Urothelium cell line (cell line): ENCODE data around the gene SERINC5.
A peak's percentile ranks its signal among the peaks of the same experiment; 100 is the strongest.

Experiments
- DNase-seq: peaks from one replicate; pipeline ENCODE4 v3.0.0; 2011; ENCODE audit warnings: low spot score, mixed read lengths
- FAIRE-seq: peaks from 2 replicates; lab custom pipeline; 2011; peaks lifted over from hg19 to GRCh38; lab: Jason Lieb, UNC

Gene SERINC5

GRCh38 chr5:80255431-80255810 lies 427 bp downstream of the SERINC5 start:
- no peak for FAIRE-seq
- DNase-seq: peak; percentile 67

- DNase-seq (peak; percentile 10), FAIRE-seq (no peak)
Observed at GRCh38 chr5:80254767-80255430, 949 bp downstream of the SERINC5 start.

GRCh38 chr5:80251636-80252035 lies 4.2 kb downstream of the SERINC5 start:
- DNase-seq (no peak), FAIRE-seq (no peak)

- DNase-seq: no peak
- FAIRE-seq: no peak
Observed at GRCh38 chr5:80250801-80251200, 5.0 kb downstream of the SERINC5 start.

GRCh38 chr5:80249901-80250300 lies 5.9 kb downstream of the SERINC5 start:
- no peak for FAIRE-seq

GRCh38 chr5:80248378-80248777 lies 7.5 kb downstream of the SERINC5 start:
- DNase-seq (no peak), FAIRE-seq (no peak)

More at GRCh38 chr5:80249901-80250300, 5.9 kb downstream of the SERINC5 start:
- DNase-seq: no peak

GRCh38 chr5:80246995-80247729 lies 8.7 kb downstream of the SERINC5 start:
- no peak for FAIRE-seq
- peak; percentile 53 for DNase-seq

- DNase-seq: no peak
Observed at GRCh38 chr5:80246001-80246758, 9.7 kb downstream of the SERINC5 start.

GRCh38 chr5:80243567-80243966 lies 12.3 kb downstream of the SERINC5 start:
- FAIRE-seq: no peak
- DNase-seq: no peak

More at GRCh38 chr5:80246001-80246758, 9.7 kb downstream of the SERINC5 start:
- no peak for FAIRE-seq

GRCh38 chr5:80242849-80243248 lies 13.0 kb downstream of the SERINC5 start:
- FAIRE-seq: no peak
- no peak for DNase-seq

- DNase-seq: no peak
- FAIRE-seq: no peak
Observed at GRCh38 chr5:80240368-80240986, 15.4 kb downstream of the SERINC5 start.

- DNase-seq: no peak
- no peak for FAIRE-seq
Observed at GRCh38 chr5:80239680-80240367, 16.0 kb downstream of the SERINC5 start.

- FAIRE-seq (no peak), DNase-seq (peak; percentile 26)
Observed at GRCh38 chr5:80238778-80239679, 16.8 kb downstream of the SERINC5 start.

GRCh38 chr5:80238097-80238496 lies 17.8 kb downstream of the SERINC5 start:
- FAIRE-seq (no peak), DNase-seq (no peak)

GRCh38 chr5:80237243-80237642 lies 18.6 kb downstream of the SERINC5 start:
- DNase-seq: no peak
- FAIRE-seq: no peak

- no peak for DNase-seq
Observed at GRCh38 chr5:80234116-80234948, 21.5 kb downstream of the SERINC5 start.

GRCh38 chr5:80231693-80232092 lies 24.2 kb downstream of the SERINC5 start:
- no peak for FAIRE-seq
- no peak for DNase-seq

More at GRCh38 chr5:80234116-80234948, 21.5 kb downstream of the SERINC5 start:
- no peak for FAIRE-seq

- DNase-seq (no peak), FAIRE-seq (no peak)
Observed at GRCh38 chr5:80231243-80231642, 24.6 kb downstream of the SERINC5 start.
